DMS153 treated with DMSO at 0.1 percent for 48 hours (cell line): Measurements from ENCODE around the gene YY2.
"Not testable (repeated sequence)": the region's sequence is repeated elsewhere in the genome, so short reads cannot be mapped to it uniquely, and the experiment has no call there.

Experiments
- DNase-seq: peaks from one replicate; lab custom pipeline; 2025; ENCODE audit not compliant: unreplicated experiment; lab: John Stamatoyannopoulos, UW

YY2 gene

DNA sequence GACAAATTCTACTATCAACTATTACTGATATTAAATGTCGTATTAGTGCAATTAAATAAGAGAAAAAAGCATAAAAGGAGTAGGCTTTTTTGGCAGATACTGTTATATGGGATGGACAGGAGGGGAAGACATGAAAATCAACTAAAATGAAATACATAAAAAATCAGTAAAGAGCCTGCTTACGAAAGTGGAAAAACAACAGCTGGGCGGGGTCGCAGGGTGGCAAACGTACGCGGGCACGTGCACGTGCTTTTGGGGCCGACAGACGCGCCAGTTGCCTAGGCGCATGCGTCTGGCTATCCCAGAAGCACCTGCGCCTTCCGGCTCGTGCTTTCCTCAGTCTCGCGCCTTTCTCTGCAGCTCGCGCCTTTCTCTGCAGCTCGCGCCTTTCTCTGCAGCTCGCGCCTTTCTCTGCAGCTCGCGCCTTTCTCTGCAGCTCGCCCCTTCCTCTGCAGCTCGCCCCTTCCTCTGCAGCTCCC, at the start of gene YY2:
YY2 (plus strand) TSS at position 51 of the 479 bp plus-strand sequence. CDS start 498 bp downstream, outside the sequence.
- no peak for DNase-seq

GRCh38 chrX:21806691-21807090, 49.1 kb upstream of the YY2 start:
- no peak for DNase-seq

DNA sequence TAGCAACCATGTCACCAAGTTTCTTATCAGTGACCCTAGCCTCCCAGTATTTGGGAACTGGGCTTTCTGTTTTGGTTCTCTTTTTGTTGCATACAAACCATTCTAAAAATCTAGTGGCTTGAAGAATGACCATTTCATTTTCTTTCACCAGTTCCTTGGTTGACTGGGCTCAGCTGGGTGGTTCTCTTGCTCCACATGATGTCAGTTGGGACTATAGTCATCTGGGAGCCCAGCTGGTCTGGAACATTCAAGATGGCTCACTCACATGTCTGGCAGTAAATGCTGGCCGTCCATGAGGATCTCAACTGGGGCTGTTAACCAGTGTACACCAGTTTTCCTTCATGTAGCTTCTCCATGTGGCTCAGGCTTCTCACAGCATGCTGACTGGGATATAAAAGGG, 44.0 kb upstream of the YY2 start:
- no peak for DNase-seq

- DNase-seq: no peak
Observed at GRCh38 chrX:21812628-21813027, 43.2 kb upstream of the YY2 start.

- DNase-seq: no peak
Observed at GRCh38 chrX:21813612-21814368, 42.0 kb upstream of the YY2 start.

DNA sequence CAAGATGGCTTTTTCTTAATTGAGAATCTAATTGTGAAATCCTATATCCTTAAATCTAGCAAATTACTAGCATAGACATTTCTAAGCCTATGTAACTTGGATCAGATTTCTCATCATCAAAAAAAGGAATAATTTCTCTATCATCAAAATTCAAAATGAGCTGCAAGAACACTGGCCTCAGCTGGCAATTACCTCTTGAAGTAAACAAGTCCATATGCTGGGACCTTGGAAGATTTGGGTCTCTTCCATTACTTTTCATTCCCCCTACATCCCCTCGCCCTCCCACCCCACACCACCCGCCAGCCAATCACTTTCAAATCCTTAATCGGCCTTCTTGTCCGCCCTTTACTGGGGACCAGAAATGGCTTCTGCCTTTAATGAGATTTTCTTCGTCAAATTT, 39.7 kb upstream of the YY2 start:
- DNase-seq: no peak

- DNase-seq: not testable (repeated sequence)
Observed at GRCh38 chrX:21820170-21820569, 35.6 kb upstream of the YY2 start.

DNA sequence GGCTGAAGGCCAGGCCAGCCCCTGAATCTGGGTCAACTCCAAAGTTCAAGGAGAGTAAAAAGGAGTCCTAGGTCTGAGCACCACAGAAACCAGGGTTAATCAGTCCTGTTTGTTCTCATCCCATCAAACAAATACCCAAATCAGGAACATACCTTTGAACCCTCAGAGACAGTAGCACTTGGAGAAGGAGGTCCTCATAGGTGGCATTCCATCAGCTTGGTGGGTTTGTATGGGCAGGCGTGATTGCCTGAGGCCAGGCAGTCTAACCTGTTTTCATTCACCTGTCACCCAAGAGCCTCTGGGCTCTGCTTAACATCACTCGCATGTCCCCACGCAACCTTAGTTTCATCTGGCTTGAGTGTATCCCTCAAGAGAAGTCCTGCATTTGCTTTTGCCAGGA, 33.9 kb upstream of the YY2 start:
- no peak for DNase-seq

GRCh38 chrX:21831496-21831895, 24.3 kb upstream of the YY2 start:
- no peak for DNase-seq

DNA sequence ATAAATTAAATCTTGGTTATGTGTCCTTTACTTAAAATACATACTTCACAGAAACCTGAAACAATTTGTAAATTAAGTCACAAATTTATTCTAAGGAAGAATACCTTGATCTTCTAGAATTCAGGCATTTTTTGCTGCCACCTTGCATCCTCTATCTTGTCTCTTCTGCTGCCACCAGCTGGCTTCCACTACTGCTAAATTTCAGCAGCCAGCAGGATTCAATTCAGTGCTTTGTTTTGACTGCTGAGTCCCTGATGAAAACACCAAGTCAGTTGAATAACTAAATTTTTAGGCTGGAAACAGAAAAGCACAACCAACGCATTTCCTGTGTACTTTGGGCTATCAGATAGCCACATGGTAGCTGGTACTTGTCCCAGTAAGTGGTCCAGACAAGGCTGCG, 18.7 kb upstream of the YY2 start:
- DNase-seq: no peak

DNA sequence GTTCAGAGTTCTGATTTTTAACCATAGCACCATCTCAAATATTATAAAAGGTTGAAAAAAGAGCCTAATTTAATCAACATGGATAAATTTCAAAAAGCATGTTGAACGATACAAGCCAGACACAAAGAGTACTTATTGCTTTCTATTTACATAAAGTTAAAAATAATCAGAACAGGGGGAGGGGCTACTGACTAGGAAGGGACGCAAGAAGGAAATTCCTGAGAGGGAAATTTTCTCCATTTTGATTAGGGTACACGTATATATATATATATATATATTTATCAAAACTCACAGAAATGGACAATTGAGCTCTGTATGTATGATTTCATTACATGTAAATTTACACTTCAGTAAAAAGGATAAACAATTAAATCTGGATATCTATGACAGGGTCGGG, 16.9 kb upstream of the YY2 start:
- no peak for DNase-seq

- peak; percentile 62 for DNase-seq
Observed at GRCh38 chrX:21839334-21840192, 16.2 kb upstream of the YY2 start, which contains the start of gene MBTPS2. Gene MBTPS2, plus strand, starts transcription at chrX:21839617. Its CDS starts 118 bp downstream, at chrX:21839735.

GRCh38 chrX:21840193-21840545, 15.6 kb upstream of the YY2 start:
- DNase-seq: no peak

DNA sequence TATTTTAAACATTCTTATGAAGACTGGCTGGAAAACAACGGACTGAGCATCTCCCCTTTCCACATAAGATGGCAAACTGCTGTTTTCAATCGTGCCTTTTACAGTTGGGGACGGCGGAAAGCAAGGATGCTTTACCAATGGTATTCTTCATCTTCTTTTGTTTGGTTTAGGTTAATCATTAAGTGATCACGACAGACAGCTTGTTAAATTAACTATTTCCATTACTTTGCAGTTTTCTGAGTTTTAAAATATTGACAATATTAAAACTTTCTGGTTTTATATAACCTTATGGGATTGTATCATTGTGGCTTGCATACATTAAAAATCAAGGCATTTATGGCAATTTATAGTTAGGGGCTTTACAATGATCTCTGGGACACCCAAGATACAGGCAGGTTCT, 12.6 kb upstream of the YY2 start:
- DNase-seq: no peak

GRCh38 chrX:21845096-21845495, 10.7 kb upstream of the YY2 start:
- DNase-seq: no peak

- no peak for DNase-seq
Observed at GRCh38 chrX:21847342-21847741, 8.4 kb upstream of the YY2 start.

DNA sequence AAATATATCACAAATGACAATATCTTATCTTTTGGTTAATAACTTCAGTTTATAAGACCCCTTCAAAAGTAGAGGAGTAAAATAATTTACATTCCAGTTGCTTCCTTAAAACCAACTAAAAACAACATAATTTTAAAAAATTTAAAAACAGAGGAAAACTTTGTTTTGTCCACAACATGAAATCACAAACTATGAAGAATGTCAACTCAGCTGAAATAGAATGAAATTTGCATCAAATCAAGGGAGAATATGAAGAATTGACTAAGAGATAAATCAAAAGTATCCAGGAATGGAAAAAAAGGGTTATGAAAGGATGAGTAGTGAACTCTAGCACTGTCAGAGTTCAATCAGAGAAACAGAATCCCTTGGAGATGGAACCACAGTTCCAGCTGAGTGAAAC, 2.2 kb upstream of the YY2 start:
- DNase-seq: no peak

- no peak for DNase-seq
Observed at GRCh38 chrX:21856504-21856903, 717 bp downstream of the YY2 start.

DNA sequence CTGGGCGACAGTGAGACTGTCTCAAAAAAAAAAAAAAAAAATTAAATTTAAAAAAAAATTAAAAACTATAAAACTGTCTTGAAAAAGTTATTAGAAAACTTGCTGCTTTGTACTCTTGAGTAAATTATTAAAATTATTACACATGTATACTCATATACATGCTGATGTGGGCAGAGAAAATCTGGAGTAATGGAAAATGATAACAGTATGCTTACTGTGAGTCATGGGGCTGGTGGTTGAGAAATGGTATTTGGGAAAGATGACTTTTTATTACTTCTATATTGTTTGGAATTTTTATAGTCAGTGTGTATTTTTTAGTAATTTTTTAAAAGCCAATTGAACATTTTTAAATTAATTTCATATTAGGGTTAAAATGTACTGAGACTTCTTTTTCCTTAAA, 7.5 kb downstream of the YY2 start:
- DNase-seq: no peak

- DNase-seq: no peak
Observed at GRCh38 chrX:21865436-21865835, 9.6 kb downstream of the YY2 start.

DNA sequence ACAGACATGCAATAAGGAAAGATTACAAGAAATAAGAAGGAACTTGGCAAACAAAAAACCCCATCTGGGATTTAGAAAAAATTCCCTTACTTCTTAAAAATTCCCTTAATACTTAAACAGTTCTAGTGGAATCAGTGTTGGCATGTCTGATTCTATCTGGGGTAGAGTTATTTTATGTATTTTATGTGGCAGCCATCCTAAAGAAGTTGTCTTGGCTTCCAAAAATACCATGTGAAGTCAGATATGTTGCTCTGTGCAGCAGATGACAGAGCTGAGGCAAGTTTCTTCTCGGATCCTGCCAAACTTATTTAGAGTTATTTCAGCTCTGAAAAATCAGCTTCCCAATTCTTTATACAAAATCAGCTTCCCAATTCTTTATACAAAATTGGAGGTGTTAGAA, 14.7 kb downstream of the YY2 start:
- no peak for DNase-seq
